Hepatocyte (in vitro differentiated cells): ENCODE measurements around the gene RPS6KA4.

Source experiments
- CTCF ChIP-seq: fragments of 200-600 bp; sonication (generic); IDR thresholded peaks from 2 replicates; pipeline ENCODE4 v1.5.1; 2016; ENCODE audit warnings: antibody characterized with exemption, mild to moderate bottlenecking; ENCODE audit not compliant: poor library complexity
- EZH2 ChIP-seq: fragments of 200-600 bp; sonication (generic); IDR thresholded peaks from 2 replicates; pipeline ENCODE4 v1.6.1; 2016; ENCODE audit warnings: antibody characterized with exemption, mild to moderate bottlenecking, borderline replicate concordance
- EZH2phosphoT487 ChIP-seq: fragments of 200-600 bp; sonication (generic); IDR thresholded peaks from one replicate; pipeline ENCODE4 v1.6.1; 2018; ENCODE audit warnings: antibody characterized with exemption, mild to moderate bottlenecking, low read depth, moderate library complexity; ENCODE audit not compliant: unreplicated experiment, severe bottlenecking

GRCh38 chr11:64357904-64358535 lies 942 bp upstream of the RPS6KA4 start:
- TF ChIP-seq EZH2, result no peak
- no peak for TF ChIP-seq CTCF
- no peak for TF ChIP-seq EZH2phosphoT487
